ENCODE measurements around the gene PIGT. TPM values are rescaled to one million over a fixed set of nuclear protein-coding genes. Genes with fewer than 3 reads are reported as not detected.

The PIGT gene
- total and polyA plus RNA-seq, 2 donors = 28.1 to 52.6 TPM

DNA sequence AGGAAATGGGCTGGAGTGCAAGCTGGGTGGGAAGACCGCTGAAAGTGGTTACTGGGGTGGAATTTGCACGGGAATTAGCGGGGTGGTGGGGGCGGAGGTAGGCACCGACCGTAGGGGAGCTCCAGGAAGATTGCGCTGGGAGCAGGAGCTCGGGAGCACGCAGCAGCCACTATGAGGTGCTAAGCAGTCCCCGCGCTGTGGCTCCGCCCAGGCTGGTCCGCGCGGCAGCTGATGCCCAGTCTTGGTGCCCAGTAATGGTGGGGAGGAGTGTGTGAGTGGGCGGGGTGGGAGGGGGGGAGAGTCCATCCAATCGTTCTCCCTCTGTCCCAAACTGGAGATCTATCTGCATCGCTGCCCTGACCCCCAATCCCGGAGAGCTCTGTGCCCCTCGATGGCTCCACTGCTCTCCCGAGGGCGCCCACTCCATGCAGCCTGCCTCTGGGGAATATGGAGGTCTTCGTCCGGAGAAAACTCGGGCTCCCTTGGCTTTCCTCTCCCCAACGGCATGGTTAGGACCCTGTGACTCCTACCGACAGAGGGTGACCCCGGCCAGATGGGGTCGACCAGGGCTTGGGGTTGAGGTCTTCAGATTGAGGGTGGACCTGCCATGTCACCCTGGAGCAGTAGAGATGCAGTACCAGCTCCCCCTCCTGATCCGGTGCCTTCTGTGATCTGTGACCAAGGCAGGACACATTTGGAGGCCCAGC is 43.1 kb upstream of the PIGT start:
- DNase-seq (ENCODE audit: low read depth in 6 of 9, low spot score in 9 of 9) = no peak
- WGBS = 53% methylated on average over 30 of the region's 30 CpGs
- Histone ChIP-seq H3K27me3 (ENCODE audit: control insufficient read depth in 2 of 2, insufficient read depth in 1 of 2, low read length in 1 of 2) (peaks cover 0 to 2% of the 10 kb centered on the region in 2 donors), H3K4me1 (ENCODE audit: control insufficient read depth in 2 of 2, insufficient read depth in 2 of 2, low read length in 2 of 2) (peaks cover 5 to 25% of the 10 kb centered on the region in 2 donors), H3K36me3 (ENCODE audit: control insufficient read depth in 2 of 2, insufficient read depth in 2 of 2, low read length in 1 of 2) (peaks cover 0 to 8% of the 10 kb centered on the region in 2 donors), H3K27ac (ENCODE audit: low read depth in 1 of 2, low read length in 1 of 2) (peak overlapping the region; percentile 82 to 86), H3K4me3 (ENCODE audit: low read length in 2 of 2) (peak overlapping the region; percentile 47 to 49), H3K9me3 (ENCODE audit: control insufficient read depth in 2 of 2, insufficient read depth in 1 of 2, low read length in 1 of 2) (no peaks in the 10 kb centered on the region)

- peak; percentile 55 to 91 (median 78) for DNase-seq (ENCODE audit: low read depth in 6 of 9, low spot score in 9 of 9)
- WGBS = 4% methylated on average over 38 of the region's 38 CpGs
- Histone ChIP-seq H3K27me3 (ENCODE audit: control insufficient read depth in 2 of 2, insufficient read depth in 1 of 2, low read length in 1 of 2) (peaks cover 0 to 2% of the 10 kb centered on the region in 2 donors), H3K4me3 (ENCODE audit: low read length in 2 of 2) (peak overlapping the region; percentile 47 to 49), H3K4me1 (ENCODE audit: control insufficient read depth in 2 of 2, insufficient read depth in 2 of 2, low read length in 2 of 2) (peaks cover 5 to 19% of the 10 kb centered on the region in 2 donors), H3K9me3 (ENCODE audit: control insufficient read depth in 2 of 2, insufficient read depth in 1 of 2, low read length in 1 of 2) (no peaks in the 10 kb centered on the region), H3K27ac (ENCODE audit: low read depth in 1 of 2, low read length in 1 of 2) (peak overlapping the region; percentile 85 to 86), H3K36me3 (ENCODE audit: control insufficient read depth in 2 of 2, insufficient read depth in 2 of 2, low read length in 1 of 2) (peaks cover 0 to under 1% of the 10 kb centered on the region in 2 donors)
Observed at GRCh38 chr20:45373353-45374100, 42.4 kb upstream of the PIGT start.

DNA sequence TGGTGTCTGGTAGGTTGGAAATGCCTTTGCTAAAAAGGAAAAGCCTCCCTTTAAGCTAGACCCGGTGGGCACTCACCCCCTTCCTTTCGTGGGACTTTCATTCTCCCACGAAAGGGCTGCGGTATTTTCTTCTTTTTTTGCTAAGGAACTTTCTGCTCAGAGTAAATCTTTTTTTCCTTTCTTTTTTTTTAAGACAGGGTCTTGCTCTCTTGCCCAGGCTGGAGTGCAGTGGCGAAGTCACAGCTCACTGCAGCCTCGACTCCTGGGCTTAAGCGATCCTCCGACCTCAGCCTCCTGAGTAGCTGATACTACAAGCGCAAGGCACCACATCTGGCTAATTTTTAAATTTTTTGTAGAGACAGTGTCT is 41.9 kb upstream of the PIGT start:
- Histone ChIP-seq H3K9me3 (ENCODE audit: control insufficient read depth in 2 of 2, insufficient read depth in 1 of 2, low read length in 1 of 2) (no peaks in the 10 kb centered on the region), H3K27me3 (ENCODE audit: control insufficient read depth in 2 of 2, insufficient read depth in 1 of 2, low read length in 1 of 2) (peaks cover 0 to 2% of the 10 kb centered on the region in 2 donors), H3K4me1 (ENCODE audit: control insufficient read depth in 2 of 2, insufficient read depth in 2 of 2, low read length in 2 of 2) (peaks cover 5 to 16% of the 10 kb centered on the region in 2 donors), H3K4me3 (ENCODE audit: low read length in 2 of 2) (peak overlapping the region; percentile 47 to 49), H3K27ac (ENCODE audit: low read depth in 1 of 2, low read length in 1 of 2) (peak overlapping the region in 1 of 2 donors; percentile 86), H3K36me3 (ENCODE audit: control insufficient read depth in 2 of 2, insufficient read depth in 2 of 2, low read length in 1 of 2) (no peaks in the 10 kb centered on the region)
- 53% methylated on average over 9 of the region's 9 CpGs for WGBS
- DNase-seq (ENCODE audit: low read depth in 6 of 9, low spot score in 9 of 9) = no peak

DNA sequence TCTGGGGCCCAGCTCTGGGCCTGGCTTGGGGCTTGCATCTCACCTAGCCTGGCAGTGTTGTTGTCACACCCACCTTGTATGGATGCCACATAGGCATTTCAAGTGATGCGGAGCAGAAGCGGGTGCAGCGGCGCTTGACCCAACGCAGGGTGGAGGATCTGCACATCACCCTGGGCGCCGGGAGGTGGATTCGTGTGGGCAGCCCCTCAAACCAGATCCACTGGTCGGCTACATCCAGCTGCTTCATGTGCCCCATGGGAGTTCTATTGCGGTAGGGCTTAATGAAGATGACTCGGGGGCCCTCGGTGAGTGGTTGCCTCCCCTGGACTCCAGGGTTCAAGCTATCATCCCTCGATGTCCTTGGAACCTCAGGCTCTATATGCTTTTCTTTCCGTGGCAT is 41.0 kb upstream of the PIGT start:
- H3K9me3 ChIP-seq (ENCODE audit: control insufficient read depth in 2 of 2, insufficient read depth in 1 of 2, low read length in 1 of 2) = no peaks in the 10 kb centered on the region
- H3K27ac ChIP-seq (ENCODE audit: low read depth in 1 of 2, low read length in 1 of 2) = no peak overlapping the region
- H3K4me1 ChIP-seq (ENCODE audit: control insufficient read depth in 2 of 2, insufficient read depth in 2 of 2, low read length in 2 of 2) = peaks cover 5 to 16% of the 10 kb centered on the region in 2 donors
- H3K36me3 ChIP-seq (ENCODE audit: control insufficient read depth in 2 of 2, insufficient read depth in 2 of 2, low read length in 1 of 2) = no peaks in the 10 kb centered on the region
- no peak overlapping the region for H3K4me3 ChIP-seq (ENCODE audit: low read length in 2 of 2)
- 98% methylated on average over 14 of the region's 14 CpGs for WGBS
- DNase-seq (ENCODE audit: low read depth in 6 of 9, low spot score in 9 of 9) = no peak
- H3K27me3 ChIP-seq (ENCODE audit: control insufficient read depth in 2 of 2, insufficient read depth in 1 of 2, low read length in 1 of 2) = peaks cover 0 to 2% of the 10 kb centered on the region in 2 donors

DNA sequence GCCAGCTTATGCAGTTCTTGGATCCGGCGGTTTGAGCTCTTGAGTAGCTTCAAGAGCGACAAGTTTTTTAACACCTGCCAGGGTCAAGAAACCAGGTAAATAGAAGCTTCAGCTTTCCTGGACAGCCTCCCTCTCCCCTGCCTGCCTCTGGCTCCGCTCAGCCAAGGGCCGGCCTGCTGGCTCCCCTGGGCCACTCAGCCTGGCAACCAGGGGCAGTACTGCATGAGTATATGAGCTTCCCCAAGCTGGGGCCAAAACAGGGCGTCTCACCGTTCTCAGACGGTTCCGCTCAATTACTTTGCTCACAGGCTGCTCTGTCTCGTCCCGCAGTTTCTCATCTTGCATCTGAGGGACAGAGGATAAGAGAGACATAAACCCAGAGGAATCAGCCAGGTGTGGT is 38.7 kb upstream of the PIGT start:
- Histone ChIP-seq H3K9me3 (ENCODE audit: control insufficient read depth in 2 of 2, insufficient read depth in 1 of 2, low read length in 1 of 2) (no peaks in the 10 kb centered on the region), H3K4me3 (ENCODE audit: low read length in 2 of 2) (no peak overlapping the region), H3K27ac (ENCODE audit: low read depth in 1 of 2, low read length in 1 of 2) (no peak overlapping the region), H3K27me3 (ENCODE audit: control insufficient read depth in 2 of 2, insufficient read depth in 1 of 2, low read length in 1 of 2) (peaks cover 0 to 2% of the 10 kb centered on the region in 2 donors), H3K36me3 (ENCODE audit: control insufficient read depth in 2 of 2, insufficient read depth in 2 of 2, low read length in 1 of 2) (no peaks in the 10 kb centered on the region), H3K4me1 (ENCODE audit: control insufficient read depth in 2 of 2, insufficient read depth in 2 of 2, low read length in 2 of 2) (peaks cover 5 to 16% of the 10 kb centered on the region in 2 donors)
- DNase-seq (ENCODE audit: low read depth in 6 of 9, low spot score in 9 of 9) = no peak
- WGBS = 85% methylated on average over 11 of the region's 11 CpGs

DNA sequence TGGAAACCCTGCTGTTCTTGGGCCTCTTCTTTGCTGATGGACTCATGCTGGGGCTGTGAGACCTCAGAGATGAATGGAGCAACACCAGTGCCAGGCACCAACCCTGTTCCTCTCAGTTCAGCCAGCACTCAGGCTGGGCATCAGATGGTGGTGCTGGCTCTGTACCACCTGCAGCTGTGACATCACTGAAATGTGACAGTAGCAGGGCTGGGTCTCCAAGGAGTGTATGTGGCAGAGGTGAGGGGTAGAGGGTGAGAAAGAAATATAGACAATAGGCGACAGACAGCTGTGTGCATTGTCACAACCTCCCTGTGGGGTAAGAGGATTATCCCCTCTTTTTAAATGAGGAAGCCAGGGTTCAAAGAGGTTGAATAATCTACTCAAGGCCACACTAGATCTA is 37.8 kb upstream of the PIGT start, which contains the start of gene TP53TG5:
TSS of gene TP53TG5 (minus strand) at position 135 of the 400 bp plus-strand sequence. CDS start at position 46, 89 bp downstream.
- WGBS = 85% methylated on average over 1 of the region's 1 CpG
- no peaks in the 10 kb centered on the region for H3K9me3 ChIP-seq (ENCODE audit: control insufficient read depth in 2 of 2, insufficient read depth in 1 of 2, low read length in 1 of 2)
- H3K27me3 ChIP-seq (ENCODE audit: control insufficient read depth in 2 of 2, insufficient read depth in 1 of 2, low read length in 1 of 2) = no peaks in the 10 kb centered on the region
- no peaks in the 10 kb centered on the region for H3K36me3 ChIP-seq (ENCODE audit: control insufficient read depth in 2 of 2, insufficient read depth in 2 of 2, low read length in 1 of 2)
- DNase-seq (ENCODE audit: low read depth in 6 of 9, low spot score in 9 of 9) = peak in 1 of 9 donors; percentile 32
- H3K27ac ChIP-seq (ENCODE audit: low read depth in 1 of 2, low read length in 1 of 2) = no peak within 1 kb of the TSS
- peaks cover 2 to 11% of the 10 kb centered on the region in 2 donors for H3K4me1 ChIP-seq (ENCODE audit: control insufficient read depth in 2 of 2, insufficient read depth in 2 of 2, low read length in 2 of 2)
- no peak within 1 kb of the TSS for H3K4me3 ChIP-seq (ENCODE audit: low read length in 2 of 2)

DNA sequence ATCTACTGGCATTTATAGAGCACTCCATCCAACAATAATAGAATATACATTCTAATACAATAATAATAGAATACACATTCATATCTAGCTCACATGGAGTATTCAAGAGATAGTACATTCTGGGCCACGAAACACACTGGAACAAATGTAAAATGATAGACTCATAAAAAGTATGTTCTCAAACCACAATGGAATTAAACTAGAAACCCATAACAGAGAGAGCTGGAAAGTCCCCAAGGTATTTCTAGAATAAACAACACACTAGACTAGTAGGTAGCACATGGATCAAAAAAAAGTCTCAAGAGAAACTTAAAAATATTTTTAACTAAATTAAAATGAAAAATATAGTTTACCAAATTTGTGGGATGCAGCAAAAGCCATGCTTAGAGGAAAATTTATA is 28.7 kb upstream of the PIGT start:
- H3K27ac ChIP-seq (ENCODE audit: low read depth in 1 of 2, low read length in 1 of 2) = no peak overlapping the region
- H3K27me3 ChIP-seq (ENCODE audit: control insufficient read depth in 2 of 2, insufficient read depth in 1 of 2, low read length in 1 of 2) = no peaks in the 10 kb centered on the region
- no peaks in the 10 kb centered on the region for H3K4me1 ChIP-seq (ENCODE audit: control insufficient read depth in 2 of 2, insufficient read depth in 2 of 2, low read length in 2 of 2)
- WGBS = 95% methylated on average over 1 of the region's 1 CpG
- H3K9me3 ChIP-seq (ENCODE audit: control insufficient read depth in 2 of 2, insufficient read depth in 1 of 2, low read length in 1 of 2) = no peaks in the 10 kb centered on the region
- DNase-seq (ENCODE audit: low read depth in 6 of 9, low spot score in 9 of 9) = no peak
- H3K36me3 ChIP-seq (ENCODE audit: control insufficient read depth in 2 of 2, insufficient read depth in 2 of 2, low read length in 1 of 2) = no peaks in the 10 kb centered on the region
- H3K4me3 ChIP-seq (ENCODE audit: low read length in 2 of 2) = no peak overlapping the region

DNA sequence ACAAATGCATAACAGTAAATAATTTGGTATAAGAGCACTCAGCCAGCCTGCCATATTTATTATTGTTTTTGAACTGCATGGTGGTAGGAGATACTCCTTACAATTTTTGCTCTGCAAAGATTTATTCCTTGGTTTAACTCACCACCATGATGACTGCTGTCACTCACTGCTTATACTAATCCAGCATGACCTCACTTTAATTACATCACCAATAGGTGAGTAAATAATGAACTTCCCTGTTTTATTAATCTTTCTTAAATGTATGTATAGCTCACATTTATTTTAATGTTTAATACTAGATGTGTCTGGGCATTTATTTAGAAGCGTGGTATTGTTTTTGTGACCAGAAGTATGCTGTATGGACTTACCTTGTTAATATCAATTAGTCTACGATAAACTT is 25.0 kb upstream of the PIGT start:
- Histone ChIP-seq H3K4me1 (ENCODE audit: control insufficient read depth in 2 of 2, insufficient read depth in 2 of 2, low read length in 2 of 2) (no peaks in the 10 kb centered on the region), H3K9me3 (ENCODE audit: control insufficient read depth in 2 of 2, insufficient read depth in 1 of 2, low read length in 1 of 2) (no peaks in the 10 kb centered on the region), H3K27me3 (ENCODE audit: control insufficient read depth in 2 of 2, insufficient read depth in 1 of 2, low read length in 1 of 2) (no peaks in the 10 kb centered on the region), H3K4me3 (ENCODE audit: low read length in 2 of 2) (no peak overlapping the region), H3K27ac (ENCODE audit: low read depth in 1 of 2, low read length in 1 of 2) (no peak overlapping the region), H3K36me3 (ENCODE audit: control insufficient read depth in 2 of 2, insufficient read depth in 2 of 2, low read length in 1 of 2) (no peaks in the 10 kb centered on the region)
- WGBS = 97% methylated on average over 2 of the region's 2 CpGs
- DNase-seq (ENCODE audit: low read depth in 6 of 9, low spot score in 9 of 9) = no peak

DNA sequence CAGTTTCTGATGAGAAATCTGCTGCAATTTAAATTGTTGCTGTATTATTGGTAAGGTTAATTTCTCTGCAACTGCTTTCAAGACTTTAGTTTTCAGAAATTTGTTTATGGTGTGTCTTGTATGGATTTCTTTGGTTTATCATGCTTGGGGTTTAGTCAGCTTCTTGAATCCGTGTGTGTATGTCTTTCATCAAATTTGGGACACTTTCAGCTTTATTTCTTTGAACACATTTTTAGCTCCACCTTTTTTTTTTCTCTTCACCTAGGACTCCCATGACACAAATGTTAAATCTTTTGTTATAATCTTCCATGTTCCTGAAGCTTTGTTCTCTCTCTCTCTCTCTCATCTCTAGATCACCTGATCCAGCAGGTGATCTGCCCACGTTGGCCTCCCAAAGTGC is 24.4 kb upstream of the PIGT start:
- Histone ChIP-seq H3K4me3 (ENCODE audit: low read length in 2 of 2) (no peak overlapping the region), H3K9me3 (ENCODE audit: control insufficient read depth in 2 of 2, insufficient read depth in 1 of 2, low read length in 1 of 2) (no peaks in the 10 kb centered on the region), H3K27me3 (ENCODE audit: control insufficient read depth in 2 of 2, insufficient read depth in 1 of 2, low read length in 1 of 2) (no peaks in the 10 kb centered on the region), H3K36me3 (ENCODE audit: control insufficient read depth in 2 of 2, insufficient read depth in 2 of 2, low read length in 1 of 2) (no peaks in the 10 kb centered on the region), H3K27ac (ENCODE audit: low read depth in 1 of 2, low read length in 1 of 2) (no peak overlapping the region), H3K4me1 (ENCODE audit: control insufficient read depth in 2 of 2, insufficient read depth in 2 of 2, low read length in 2 of 2) (no peaks in the 10 kb centered on the region)
- DNase-seq (ENCODE audit: low read depth in 6 of 9, low spot score in 9 of 9) = no peak
- 88% methylated on average over 2 of the region's 2 CpGs for whole genome bisulfite sequencing
